Stimulated activated CD8-positive, alpha-beta memory T cell treated with anti-CD3 and anti-CD28 coated beads, Interleukin-7, amount 100 ng/mL, for 1 hour (primary cell): ENCODE results near the gene SULT4A1.

Experiments used
- DNase-seq, 2 donors: peaks; one replicate each; pipeline ENCODE4 v3.0.0-alpha.2; 2020; ENCODE audit warnings: low read depth in 2 of 2

SULT4A1 gene

DNA sequence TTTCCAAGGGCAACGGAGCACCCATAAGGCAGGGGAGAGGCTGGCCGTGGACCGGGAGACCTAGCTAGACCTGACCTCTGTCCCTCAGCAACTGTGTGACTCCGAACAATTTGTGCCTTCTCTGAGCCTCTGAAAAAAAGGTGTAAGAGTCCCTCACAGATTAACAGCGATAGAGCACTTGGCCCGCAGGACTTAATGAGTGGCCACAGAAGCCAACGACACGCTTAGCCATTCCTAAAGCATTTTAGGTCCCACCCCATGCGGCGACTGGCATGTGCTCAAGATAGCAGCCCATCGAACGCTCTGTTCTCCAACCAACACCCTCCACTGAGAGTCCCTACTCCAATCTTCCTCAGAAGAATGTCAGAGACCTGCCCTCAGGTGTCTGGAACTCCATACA lies 1.5 kb downstream of the SULT4A1 start:
- no peak for DNase-seq

DNA sequence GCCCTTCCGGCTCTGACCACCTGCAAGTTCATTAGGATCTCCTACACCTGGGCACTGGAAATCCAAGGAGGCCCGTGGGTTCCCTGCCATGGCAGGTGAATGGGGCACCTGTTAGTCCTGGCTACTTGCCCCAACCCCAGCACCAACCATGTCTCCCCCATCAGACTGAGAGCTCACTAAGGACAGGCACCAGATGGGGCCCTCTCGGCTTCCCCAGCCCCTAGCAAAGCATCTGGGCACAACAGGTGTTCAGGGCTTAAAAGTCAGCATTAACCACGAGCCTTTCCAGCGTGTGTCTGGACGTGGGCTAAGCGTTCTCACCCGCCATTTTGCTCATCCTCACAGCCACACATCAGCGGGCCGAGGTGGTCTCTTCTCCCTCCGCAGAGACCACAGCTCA lies 2.2 kb downstream of the SULT4A1 start:
- DNase-seq = no peak

DNA sequence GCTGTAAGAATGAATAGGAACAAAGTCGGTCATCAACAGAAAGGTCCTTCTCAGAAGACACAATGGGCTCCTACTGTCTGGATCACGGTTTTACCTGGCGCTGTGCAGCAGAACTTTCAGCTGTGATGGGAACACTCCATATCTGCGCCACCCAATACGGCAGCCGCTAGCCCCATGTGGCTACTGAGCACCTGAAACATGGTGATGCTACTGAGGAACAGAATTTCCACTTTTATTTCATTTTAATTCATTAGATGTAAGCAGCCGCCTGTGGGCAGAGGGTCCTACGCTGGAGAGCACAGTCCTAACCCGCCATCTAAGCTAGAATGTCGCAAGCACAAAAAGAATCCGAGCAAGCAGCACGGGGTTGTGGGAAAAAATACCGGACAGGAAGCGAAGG lies 2.7 kb downstream of the SULT4A1 start:
- no peak for DNase-seq

GRCh38 chr22:43859176-43859575 lies 3.1 kb downstream of the SULT4A1 start:
- DNase-seq = no peak

DNA sequence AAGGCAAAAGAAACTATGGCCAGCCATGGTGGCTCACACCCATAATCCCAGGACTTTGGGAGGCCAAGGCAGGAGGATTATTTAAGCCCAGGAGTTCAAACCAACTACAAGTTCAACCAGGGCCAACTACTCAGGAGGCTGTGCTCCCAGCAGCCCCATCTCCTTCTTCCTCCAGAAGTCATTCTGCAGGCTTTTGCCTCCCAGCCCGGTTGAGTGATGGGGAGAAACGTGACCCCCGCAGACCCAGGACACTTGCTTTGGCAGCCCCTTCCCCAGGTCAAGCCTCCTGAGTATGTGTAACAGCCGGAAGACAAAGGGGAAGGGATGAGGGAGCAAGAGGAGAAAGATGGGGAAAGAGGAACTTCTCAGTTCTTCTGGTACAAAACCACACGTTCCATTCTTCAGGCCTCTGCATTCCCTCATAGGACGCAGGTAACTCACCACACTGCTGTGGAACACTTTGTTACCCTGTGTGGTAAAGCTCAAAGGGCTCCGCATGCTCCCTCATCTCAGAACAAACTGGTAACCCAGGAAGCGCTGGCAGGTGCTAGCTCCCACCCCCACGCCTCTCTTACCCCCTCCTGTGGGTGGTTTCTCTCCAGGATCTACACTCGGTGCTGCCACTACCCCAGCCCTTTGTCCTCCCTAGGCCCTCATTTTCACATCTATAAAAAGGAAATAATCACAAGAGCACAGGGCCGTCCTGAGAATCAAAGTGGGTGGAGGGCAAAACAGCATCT lies 4.0 kb downstream of the SULT4A1 start:
- no peak for DNase-seq

- no peak for DNase-seq
Observed at GRCh38 chr22:43857367-43857766, 4.9 kb downstream of the SULT4A1 start.

DNA sequence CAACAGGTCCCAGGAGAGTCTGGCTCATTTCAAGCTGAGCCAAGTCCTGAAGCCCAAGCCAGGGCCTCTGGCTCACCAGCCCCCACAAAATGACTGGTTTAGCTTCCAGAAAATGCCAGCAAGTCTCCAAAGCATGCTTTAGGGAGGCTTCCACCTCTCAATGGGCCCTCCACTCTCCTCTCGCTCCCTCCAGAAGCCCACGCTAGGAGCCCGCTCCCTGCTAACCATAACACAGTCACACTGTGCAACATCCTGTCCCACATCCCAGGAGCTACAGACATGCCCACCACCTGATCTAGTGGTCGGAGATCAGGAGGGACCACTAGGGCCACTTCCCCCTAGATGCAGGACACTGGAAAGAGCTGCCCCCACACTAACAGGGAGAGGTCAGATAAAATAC lies 6.9 kb downstream of the SULT4A1 start:
- no peak for DNase-seq

- DNase-seq = no peak
Observed at GRCh38 chr22:43854786-43855271, 7.5 kb downstream of the SULT4A1 start.

- DNase-seq = no peak
Observed at GRCh38 chr22:43854121-43854785, 8.1 kb downstream of the SULT4A1 start.

GRCh38 chr22:43853328-43853931 lies 8.9 kb downstream of the SULT4A1 start:
- DNase-seq = no peak

DNA sequence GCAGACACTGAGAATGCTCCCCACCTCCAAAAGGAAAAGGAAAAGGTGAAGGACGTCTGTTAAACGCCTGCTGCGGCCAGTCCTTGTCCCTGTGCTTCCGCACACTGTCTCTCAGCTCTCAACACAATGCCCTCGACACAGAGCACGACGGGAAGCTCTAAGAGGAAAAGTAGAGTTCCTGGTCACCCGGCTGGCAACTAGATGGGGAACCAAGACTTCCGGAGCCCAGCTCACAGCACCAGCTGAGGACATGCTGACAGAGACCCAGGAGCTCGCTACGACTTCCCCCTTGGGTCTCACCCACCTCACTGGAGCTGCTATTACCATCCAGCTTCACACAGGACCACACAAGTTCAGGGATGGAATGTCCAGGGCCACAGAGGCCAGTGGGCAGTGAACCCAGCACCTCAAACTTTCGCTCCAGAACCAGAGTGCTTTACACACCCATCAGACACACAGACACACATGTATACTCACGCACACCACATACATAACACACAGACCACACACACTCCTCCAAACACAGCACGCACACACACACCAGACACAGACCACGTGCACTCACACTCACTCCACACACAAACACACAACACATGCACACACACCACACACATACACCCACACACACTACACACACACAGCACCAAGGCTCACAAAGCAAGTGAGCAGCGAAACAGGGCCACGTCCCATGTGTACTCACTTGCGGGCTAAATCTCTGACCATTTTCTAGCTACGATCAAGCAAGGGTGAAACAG lies 9.6 kb downstream of the SULT4A1 start:
- no peak for DNase-seq

DNA sequence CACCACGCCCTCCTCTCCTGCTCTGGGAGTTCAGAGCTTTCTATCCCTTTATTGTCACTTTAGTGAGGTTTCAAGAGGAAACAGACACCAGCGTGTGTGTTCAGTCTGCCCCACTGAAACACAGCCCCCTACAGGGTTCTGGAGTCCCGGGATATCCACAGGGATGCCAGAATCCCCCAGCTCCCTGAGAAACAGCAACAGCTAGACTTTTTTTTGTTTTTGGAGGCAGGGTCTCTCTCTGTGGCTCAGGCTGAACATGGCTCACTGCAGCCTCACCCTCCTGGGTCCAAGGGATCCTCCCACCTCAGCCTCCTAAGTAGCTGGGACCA lies 10.4 kb downstream of the SULT4A1 start:
- DNase-seq = no peak

DNA sequence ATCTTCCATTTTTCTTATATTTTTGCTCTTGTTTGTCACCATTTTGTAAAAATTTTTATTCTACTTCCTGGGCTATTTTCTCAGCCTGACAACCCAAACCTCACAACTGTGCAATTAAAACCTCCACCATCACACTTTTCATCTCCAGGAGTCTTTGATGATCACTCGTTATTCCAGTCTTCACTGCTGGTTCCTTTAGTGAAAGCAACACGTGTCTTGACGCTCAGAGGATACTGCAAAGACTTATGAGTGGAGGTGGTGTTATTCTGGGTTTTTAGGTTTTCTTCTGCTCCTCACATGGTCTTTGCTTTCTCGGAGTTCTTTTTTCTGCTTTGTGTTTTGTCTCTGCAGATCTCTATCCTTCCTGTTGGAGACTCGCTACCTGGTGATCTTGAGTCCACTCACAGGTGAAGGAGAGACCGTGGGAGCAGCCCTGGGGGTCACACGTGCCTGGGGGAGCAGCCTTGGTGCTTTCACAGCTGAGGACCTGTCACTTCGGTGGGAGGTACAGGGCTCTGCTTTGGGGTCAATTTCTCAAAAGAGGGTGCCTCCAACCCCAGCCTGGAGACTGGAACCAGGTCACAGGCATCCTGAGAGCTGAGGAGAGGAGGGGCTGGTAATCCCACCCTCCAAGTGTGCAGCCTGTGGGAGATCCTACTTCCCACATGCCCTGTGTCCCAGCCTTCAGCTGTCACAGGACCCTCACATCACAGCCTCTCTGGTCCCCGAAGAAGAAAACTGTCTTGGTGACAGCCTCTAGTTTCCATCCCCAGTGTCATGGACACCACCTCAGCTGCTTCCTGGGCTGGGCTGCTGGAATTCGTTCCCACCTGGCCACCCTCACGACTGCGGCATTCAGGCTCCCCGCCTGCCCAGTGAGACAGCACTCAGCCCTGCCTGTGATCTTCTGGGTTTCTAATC lies 11.0 kb downstream of the SULT4A1 start:
- DNase-seq = no peak

DNA sequence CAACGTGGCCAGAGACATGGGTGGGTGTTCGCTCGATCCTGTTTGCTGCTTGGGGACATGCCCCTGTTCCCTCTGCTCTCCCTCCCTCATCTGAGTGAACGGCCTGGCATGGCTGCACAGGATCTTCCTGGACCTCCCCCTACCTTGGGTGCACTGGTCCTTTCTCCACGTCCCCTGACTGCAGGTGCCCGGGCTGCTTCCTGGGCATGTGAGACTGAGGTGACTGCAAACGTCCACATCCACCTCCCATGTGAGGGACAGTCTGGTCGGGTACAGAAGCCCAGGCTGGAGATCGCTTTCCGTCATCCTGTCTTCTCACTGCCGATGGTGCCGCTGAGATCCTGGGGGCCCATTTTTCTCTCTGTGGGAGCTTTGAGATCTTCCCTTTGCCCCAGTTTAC lies 11.8 kb downstream of the SULT4A1 start:
- no peak for DNase-seq

GRCh38 chr22:43849731-43850130 lies 12.6 kb downstream of the SULT4A1 start:
- DNase-seq = no peak

DNA sequence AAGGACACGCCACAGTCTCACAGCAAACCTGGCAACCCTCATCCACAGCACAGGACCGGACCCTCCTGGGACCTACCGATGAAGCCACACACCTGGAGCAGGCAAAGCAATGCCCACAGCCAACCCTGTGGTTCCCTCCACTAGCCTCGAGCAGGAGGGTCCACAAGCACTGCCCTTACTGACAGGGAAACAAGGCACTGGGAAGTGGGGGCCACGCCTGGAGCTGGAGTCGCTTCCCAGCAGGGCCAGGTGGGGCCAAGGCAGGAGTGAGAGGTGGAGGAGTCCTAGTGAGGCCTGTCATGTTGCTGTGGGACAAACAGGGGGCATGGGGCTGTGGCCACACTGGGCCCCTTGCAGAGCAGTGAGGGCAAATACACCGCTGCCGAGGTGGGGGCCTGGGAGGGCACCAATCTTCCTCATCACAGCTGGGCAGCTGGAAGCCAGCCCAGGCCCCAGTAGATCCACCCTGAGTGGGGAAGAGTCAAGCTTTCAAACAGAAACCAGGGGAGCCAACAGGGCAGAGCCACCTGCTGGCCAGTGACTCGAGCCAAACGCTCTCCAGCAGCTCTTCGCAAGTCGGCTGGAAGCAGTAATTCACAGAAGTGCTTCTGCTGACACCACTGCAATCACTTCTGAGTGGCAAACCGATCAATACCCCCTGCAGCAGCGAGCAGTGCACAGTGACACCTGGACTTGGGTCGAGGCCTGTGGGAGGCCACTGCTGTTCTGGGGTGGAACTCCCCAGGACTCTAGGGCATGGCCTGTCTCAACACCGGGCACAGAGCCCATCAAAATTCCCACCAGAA lies 13.7 kb downstream of the SULT4A1 start:
- no peak for DNase-seq

- no peak for DNase-seq
Observed at GRCh38 chr22:43847376-43848289, 14.7 kb downstream of the SULT4A1 start.

- no peak for DNase-seq
Observed at GRCh38 chr22:43846966-43847365, 15.3 kb downstream of the SULT4A1 start.

DNA sequence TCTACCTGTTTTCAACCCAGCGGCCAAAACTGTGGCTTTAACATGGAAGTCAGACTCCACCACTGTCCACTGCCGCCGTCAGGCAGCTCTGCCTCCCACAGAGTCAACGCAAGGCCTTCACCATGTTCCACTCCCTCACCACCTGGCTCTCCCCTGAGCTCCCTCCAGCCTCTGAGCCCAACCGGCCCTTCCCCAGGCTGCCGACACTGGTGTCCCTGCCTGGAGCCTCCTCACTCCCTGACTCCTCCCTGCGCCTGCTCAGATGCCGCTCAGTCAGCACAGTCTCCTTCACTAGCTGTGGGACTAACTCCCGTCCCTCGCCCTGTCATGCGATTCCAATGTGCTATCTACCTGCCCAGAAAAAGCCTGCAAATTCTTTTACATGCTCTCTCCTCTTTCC lies 16.3 kb downstream of the SULT4A1 start:
- DNase-seq = no peak
